IMR-90 (cell line): ENCODE measurements around the gene TM9SF4. TPM values are rescaled to one million over a fixed set of nuclear protein-coding genes. Genes with fewer than 3 reads are reported as not detected.

ENCODE experiments used
- ATAC-seq: fragments of 200-7000 bp; cut with Tn5 transposase; 2 replicates; pipeline ENCODE4 v1.9.1; 2020; ENCODE audit warnings: low read depth, mild to moderate bottlenecking, moderate library complexity
- BruUV-seq: library from RNA; stranded (reverse); fragments of 400-500 nt; replicated peaks from 2 replicates; lab custom pipeline; 2021; lab: Mats Ljungman, UMichigan
- CTCF ChIA-PET: fragments of 300-600 bp; formaldehyde crosslinking; extraction: SDS; loops from one replicate; lab custom pipeline; 2021; ENCODE audit warnings: antibody characterized with exemption; lab: Yijun Ruan, JAX
- POLR2A ChIA-PET: fragments of 300-600 bp; sonication (Branson Sonifier 250); formaldehyde crosslinking; loops from one replicate; lab custom pipeline; 2022; ENCODE audit warnings: antibody characterized with exemption; ENCODE audit not compliant: unreplicated experiment; lab: Charles Lee
- DNase-seq: peaks from one replicate; pipeline ENCODE4 v3.0.0; 2013
- H2AFZ ChIP-seq: replicated peaks from 2 replicates; pipeline ENCODE3; 2013; ENCODE audit warnings: low read length, mild to moderate bottlenecking; ENCODE audit not compliant: poor library complexity
- H2AK5ac ChIP-seq: 2 replicates; pipeline ENCODE4 v1.6.1; 2013; ENCODE audit warnings: low read depth, low read length, inconsistent platforms
- H2AK9ac ChIP-seq: replicated peaks from 2 replicates; pipeline ENCODE3; 2013; ENCODE audit warnings: mild to moderate bottlenecking, low read depth, low read length, moderate library complexity; ENCODE audit not compliant: poor library complexity
- H2BK120ac ChIP-seq: 2 replicates; pipeline ENCODE4 v1.6.1; 2013; ENCODE audit warnings: low read depth, low read length, inconsistent platforms
- H2BK15ac ChIP-seq: 3 replicates; pipeline ENCODE4 v1.6.1; 2013; ENCODE audit warnings: low read depth, low read length, inconsistent platforms
- H2BK20ac ChIP-seq: 2 replicates; pipeline ENCODE4 v1.6.1; 2013; ENCODE audit warnings: low read depth, mild to moderate bottlenecking, inconsistent platforms, low read length, moderate library complexity
- H2BK5ac ChIP-seq: 2 replicates; pipeline ENCODE4 v1.6.1; 2013; ENCODE audit warnings: mild to moderate bottlenecking, low read depth, low read length, inconsistent platforms; ENCODE audit not compliant: poor library complexity, severe bottlenecking
- H3K14ac ChIP-seq: replicated peaks from 2 replicates; pipeline ENCODE4 v1.6.1; 2013; ENCODE audit warnings: low read depth, low read length, inconsistent platforms
- H3K18ac ChIP-seq: 2 replicates; pipeline ENCODE4 v1.6.1; 2013; ENCODE audit warnings: low read depth, low read length, control low read depth
- H3K23ac ChIP-seq: 2 replicates; pipeline ENCODE4 v1.6.1; 2013; ENCODE audit warnings: low read depth, low read length, inconsistent platforms
- H3K27ac ChIP-seq: 2 replicates; pipeline ENCODE4 v1.5.1; 2013; ENCODE audit warnings: mild to moderate bottlenecking, control low read depth, low read length; ENCODE audit not compliant: insufficient read depth
- H3K27me3 ChIP-seq: 2 replicates; pipeline ENCODE4 v1.6.1; 2013; ENCODE audit warnings: low read length; ENCODE audit not compliant: control insufficient read depth, insufficient read depth
- H3K36me3 ChIP-seq: 2 replicates; pipeline ENCODE4 v1.6.1; 2013; ENCODE audit warnings: low read length, mixed read lengths; ENCODE audit not compliant: control insufficient read depth, insufficient read depth
- H3K4ac ChIP-seq: 2 replicates; pipeline ENCODE4 v1.6.1; 2013; ENCODE audit warnings: low read depth, low read length, inconsistent platforms
- H3K4me1 ChIP-seq: 2 replicates; pipeline ENCODE4 v1.6.1; 2013; ENCODE audit warnings: low read length, mixed read lengths; ENCODE audit not compliant: control insufficient read depth, insufficient read depth
- H3K4me2 ChIP-seq: 2 replicates; pipeline ENCODE4 v1.6.1; 2013; ENCODE audit warnings: low read depth, mild to moderate bottlenecking, control low read depth, low read length, moderate library complexity
- H3K4me3 ChIP-seq: 2 replicates; pipeline ENCODE4 v1.5.1; 2013; ENCODE audit warnings: low read depth, mild to moderate bottlenecking, control low read depth, low read length, moderate library complexity; ENCODE audit not compliant: insufficient read depth
- H3K56ac ChIP-seq: 2 replicates; pipeline ENCODE4 v1.6.1; 2013; ENCODE audit warnings: low read length, inconsistent platforms; ENCODE audit not compliant: insufficient read depth; ENCODE audit errors: extremely low read depth
- H3K79me1 ChIP-seq, 2 experiments: 2 replicates each; pipeline ENCODE4 v1.6.1; 2013; ENCODE audit warnings: low read length in 2 of 2, inconsistent platforms in 1 of 2, low read depth in 1 of 2
- H3K9ac ChIP-seq: 2 replicates; pipeline ENCODE4 v1.6.1; 2013; ENCODE audit warnings: low read depth, low read length, control low read depth
- H3K9me1 ChIP-seq: 2 replicates; pipeline ENCODE4 v1.6.1; 2013; ENCODE audit warnings: low read length, inconsistent platforms; ENCODE audit not compliant: insufficient read depth
- H3K9me3 ChIP-seq: 2 replicates; pipeline ENCODE4 v1.6.1; 2013; ENCODE audit warnings: low read length; ENCODE audit not compliant: control insufficient read depth, insufficient read depth
- H4K20me1 ChIP-seq: 2 replicates; pipeline ENCODE4 v1.6.1; 2013; ENCODE audit warnings: low read length, inconsistent platforms; ENCODE audit not compliant: insufficient read depth
- H4K5ac ChIP-seq: 2 replicates; pipeline ENCODE4 v1.6.1; 2013; ENCODE audit warnings: mild to moderate bottlenecking, low read depth, low read length, control low read depth
- H4K8ac ChIP-seq, 2 experiments: 2 replicates each; pipeline ENCODE4 v1.6.1; 2013; ENCODE audit warnings: low read depth in 2 of 2, low read length in 2 of 2, control low read depth in 1 of 2, inconsistent platforms in 1 of 2
- H4K91ac ChIP-seq: 2 replicates; pipeline ENCODE4 v1.6.1; 2013; ENCODE audit warnings: low read depth, low read length, inconsistent platforms; ENCODE audit not compliant: insufficient read depth
- BHLHE40 ChIP-seq: fragments of 150-350 bp; IDR thresholded peaks from 2 replicates; pipeline ENCODE4 v1.6.1; 2016; ENCODE audit warnings: mild to moderate bottlenecking, low read depth, low read length
- CEBPB ChIP-seq: IDR thresholded peaks from 2 replicates; pipeline ENCODE4 v1.6.1; 2012; ENCODE audit warnings: low read depth, low read length, improper control_type of control experiment
- CHD1 ChIP-seq: IDR thresholded peaks from 2 replicates; pipeline ENCODE4 v1.6.1; 2012; ENCODE audit warnings: low read depth, low read length, improper control_type of control experiment
- FOS ChIP-seq: fragments of 150-350 bp; IDR thresholded peaks from 2 replicates; pipeline ENCODE4 v1.6.1; 2016; ENCODE audit warnings: low read depth, low read length
- MAFK ChIP-seq: IDR thresholded peaks from 2 replicates; pipeline ENCODE4 v1.6.1; 2012; ENCODE audit warnings: low read depth, low read length, improper control_type of control experiment
- MAZ ChIP-seq: IDR thresholded peaks from 2 replicates; pipeline ENCODE4 v1.6.1; 2012; ENCODE audit warnings: low read depth, mild to moderate bottlenecking, low read length, improper control_type of control experiment, moderate library complexity, borderline replicate concordance
- MXI1 ChIP-seq: IDR thresholded peaks from 2 replicates; pipeline ENCODE4 v1.6.1; 2012; ENCODE audit warnings: low read depth, mild to moderate bottlenecking, low read length, moderate library complexity, borderline replicate concordance
- NFE2L2 ChIP-seq: fragments of 150-350 bp; IDR thresholded peaks from 2 replicates; pipeline ENCODE4 v1.6.1; 2016; ENCODE audit warnings: low read depth, mild to moderate bottlenecking, low read length
- POLR2A ChIP-seq: IDR thresholded peaks from 2 replicates; pipeline ENCODE4 v1.6.1; 2012; ENCODE audit warnings: mild to moderate bottlenecking, low read depth, low read length
- RAD21 ChIP-seq: IDR thresholded peaks from 2 replicates; pipeline ENCODE4 v1.6.1; 2012; ENCODE audit warnings: low read length, improper control_type of control experiment
- RCOR1 ChIP-seq: IDR thresholded peaks from 2 replicates; pipeline ENCODE4 v1.6.1; 2012; ENCODE audit warnings: mild to moderate bottlenecking, low read length, improper control_type of control experiment; ENCODE audit not compliant: insufficient replicate concordance
- RFX5 ChIP-seq: IDR thresholded peaks from 2 replicates; pipeline ENCODE4 v1.8.0; 2012; ENCODE audit warnings: low read depth, mild to moderate bottlenecking, low read length, moderate library complexity
- SMC3 ChIP-seq: fragments of 150-350 bp; IDR thresholded peaks from 2 replicates; pipeline ENCODE4 v1.6.1; 2016; ENCODE audit warnings: low read depth, mild to moderate bottlenecking, antibody characterized with exemption, low read length, moderate library complexity
- WGBS, 2 experiments: methylation state at CpG; one replicate each; pipeline versions ENCODE4 v1.1.5 to v1.1.7; 2013; ENCODE audit warnings: missing lambda C conversion rate in 2 of 2; ENCODE audit not compliant: insufficient read length in 1 of 2; ENCODE audit errors: extremely low coverage in 2 of 2; 5-methylcytosine and 5-hydroxymethylcytosine counted together
- dilution Hi-C: fragments of 300-500 bp; cut with HindIII; formaldehyde crosslinking; loops from one replicate; pipeline ENCODE4 v1.14.3; 2018; ENCODE audit warnings: low sequenced_read_pairs; ENCODE audit not compliant: unreplicated experiment
- in situ Hi-C: fragments of 300-500 bp; cut with MboI; formaldehyde crosslinking; loops from 3 replicates; pipeline ENCODE4 v1.14.3; 2019; ENCODE audit warnings: low sequenced_read_pairs, inconsistent platforms, mixed read lengths
- intact Hi-C: fragments of 100-400 bp; cut with micrococcal nuclease; formaldehyde crosslinking; loops from 2 replicates; pipeline ENCODE4 v1.10.0; 2022
- polyA plus RNA-seq, 3 experiments: library from polyadenylated mRNA; depleted of rRNA; stranded (reverse); fragments of >200 nt; gene quantifications; 2 replicates each; pipeline ENCODE4 v1.2.3, GENCODE V29; 2012; ENCODE audit warnings: low replicate concordance in 1 of 3
- total RNA-seq: library from RNA; depleted of rRNA; stranded (reverse); fragments of >200 nt; gene quantifications from 2 replicates; pipeline ENCODE4 v1.2.3, GENCODE V29; 2012
- TF ChIP-seq, protein P1 (sequence below): fragments of 150-350 bp; IDR thresholded peaks from 2 replicates; pipeline ENCODE4 v1.6.1; 2017; ENCODE audit warnings: mild to moderate bottlenecking, antibody characterized with exemption, low read length, low read depth
- TF ChIP-seq, protein P2 (sequence below): conservative IDR thresholded peaks from 2 replicates; pipeline ENCODE4 v1.5.1; 2012; ENCODE audit warnings: mild to moderate bottlenecking, low read depth, low read length, improper control_type of control experiment
- TF ChIP-seq, protein P3 (sequence below): fragments of 150-350 bp; IDR thresholded peaks from 2 replicates; pipeline ENCODE4 v1.6.1; 2016; ENCODE audit warnings: low read depth, mild to moderate bottlenecking, low read length, moderate library complexity, borderline replicate concordance

TM9SF4 gene
- total and polyA plus RNA-seq, 2 of the 4 experiments (the other 2 are of a cell fraction), result 35.3 to 59.1 TPM

GRCh38 chr20:32075534-32075933, 34.0 kb upstream of the TM9SF4 start:
- ChIA-PET CTCF (interaction anchor here (0.8 to 0.9 kb wide), 3 partner anchors 9 to 33 kb away, joined by 3 read pairs; no protein-coding TSS in a partner anchor), POLR2A (no interaction called here)
- Histone ChIP-seq H3K79me1 (no peaks in the 10 kb centered on the region), H2BK20ac (no peak overlapping the region), H4K91ac (no peak overlapping the region), H2BK5ac (no peak overlapping the region), H2AK9ac (no peak overlapping the region), H3K9me1 (no peaks in the 10 kb centered on the region), H3K9me3 (no peaks in the 10 kb centered on the region), H2AK5ac (no peak overlapping the region), H3K36me3 (no peaks in the 10 kb centered on the region), H2BK120ac (no peak overlapping the region), H4K5ac (no peak overlapping the region), H3K23ac (no peak overlapping the region), H4K8ac (no peak overlapping the region), H3K4me2 (no peak overlapping the region), H3K4me3 (no peak overlapping the region), H3K4ac (no peak overlapping the region), H3K56ac (no peak overlapping the region), H3K27ac (no peak overlapping the region), H4K20me1 (no peaks in the 10 kb centered on the region), H3K18ac (no peak overlapping the region), H3K9ac (no peak overlapping the region), H3K27me3 (peaks cover 50% of the 10 kb centered on the region), H2BK15ac (no peak overlapping the region), H2AFZ (no peak overlapping the region), H3K4me1 (no peaks in the 10 kb centered on the region), H3K14ac (no peak overlapping the region)
- intact Hi-C loops (no loop called here), in situ Hi-C loops (no loop called here), dilution Hi-C loops (no loop called here)
- WGBS, 2 experiments, result 80% methylated on average over 1 of the region's 1 CpG; no CpG with 5 or more reads in 1 of the 2 experiments
- ATAC-seq, result no peak
- DNase-seq, result no peak
- no TSS peak for BruUV-seq
- TF ChIP-seq MAZ, result no peak
- TF ChIP-seq POLR2A, result no peak
- TF ChIP-seq, protein P1, sequence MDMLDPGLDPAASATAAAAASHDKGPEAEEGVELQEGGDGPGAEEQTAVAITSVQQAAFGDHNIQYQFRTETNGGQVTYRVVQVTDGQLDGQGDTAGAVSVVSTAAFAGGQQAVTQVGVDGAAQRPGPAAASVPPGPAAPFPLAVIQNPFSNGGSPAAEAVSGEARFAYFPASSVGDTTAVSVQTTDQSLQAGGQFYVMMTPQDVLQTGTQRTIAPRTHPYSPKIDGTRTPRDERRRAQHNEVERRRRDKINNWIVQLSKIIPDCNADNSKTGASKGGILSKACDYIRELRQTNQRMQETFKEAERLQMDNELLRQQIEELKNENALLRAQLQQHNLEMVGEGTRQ, result no peak
- TF ChIP-seq, protein P2, sequence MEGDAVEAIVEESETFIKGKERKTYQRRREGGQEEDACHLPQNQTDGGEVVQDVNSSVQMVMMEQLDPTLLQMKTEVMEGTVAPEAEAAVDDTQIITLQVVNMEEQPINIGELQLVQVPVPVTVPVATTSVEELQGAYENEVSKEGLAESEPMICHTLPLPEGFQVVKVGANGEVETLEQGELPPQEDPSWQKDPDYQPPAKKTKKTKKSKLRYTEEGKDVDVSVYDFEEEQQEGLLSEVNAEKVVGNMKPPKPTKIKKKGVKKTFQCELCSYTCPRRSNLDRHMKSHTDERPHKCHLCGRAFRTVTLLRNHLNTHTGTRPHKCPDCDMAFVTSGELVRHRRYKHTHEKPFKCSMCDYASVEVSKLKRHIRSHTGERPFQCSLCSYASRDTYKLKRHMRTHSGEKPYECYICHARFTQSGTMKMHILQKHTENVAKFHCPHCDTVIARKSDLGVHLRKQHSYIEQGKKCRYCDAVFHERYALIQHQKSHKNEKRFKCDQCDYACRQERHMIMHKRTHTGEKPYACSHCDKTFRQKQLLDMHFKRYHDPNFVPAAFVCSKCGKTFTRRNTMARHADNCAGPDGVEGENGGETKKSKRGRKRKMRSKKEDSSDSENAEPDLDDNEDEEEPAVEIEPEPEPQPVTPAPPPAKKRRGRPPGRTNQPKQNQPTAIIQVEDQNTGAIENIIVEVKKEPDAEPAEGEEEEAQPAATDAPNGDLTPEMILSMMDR, result no peak
- TF ChIP-seq BHLHE40, result no peak
- no peak for TF ChIP-seq MXI1
- TF ChIP-seq RCOR1, result no peak
- no peak for TF ChIP-seq NFE2L2
- TF ChIP-seq SMC3, result no peak
- TF ChIP-seq RFX5, result no peak
- TF ChIP-seq MAFK, result no peak
- TF ChIP-seq, protein P3, sequence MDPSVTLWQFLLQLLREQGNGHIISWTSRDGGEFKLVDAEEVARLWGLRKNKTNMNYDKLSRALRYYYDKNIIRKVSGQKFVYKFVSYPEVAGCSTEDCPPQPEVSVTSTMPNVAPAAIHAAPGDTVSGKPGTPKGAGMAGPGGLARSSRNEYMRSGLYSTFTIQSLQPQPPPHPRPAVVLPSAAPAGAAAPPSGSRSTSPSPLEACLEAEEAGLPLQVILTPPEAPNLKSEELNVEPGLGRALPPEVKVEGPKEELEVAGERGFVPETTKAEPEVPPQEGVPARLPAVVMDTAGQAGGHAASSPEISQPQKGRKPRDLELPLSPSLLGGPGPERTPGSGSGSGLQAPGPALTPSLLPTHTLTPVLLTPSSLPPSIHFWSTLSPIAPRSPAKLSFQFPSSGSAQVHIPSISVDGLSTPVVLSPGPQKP, result no peak
- TF ChIP-seq RAD21, result no peak
- TF ChIP-seq FOS, result no peak
- no peak for TF ChIP-seq CHD1
- TF ChIP-seq CEBPB, result no peak
